HG02763 (cell line): ENCODE data around the gene ARAP3.

Source experiments
- ATAC-seq: cut with Tn5 transposase; IDR thresholded peaks from one replicate; pipeline ENCODE4 v1.9.1; 2021; ENCODE audit warnings: mild to moderate bottlenecking, moderate library complexity; ENCODE audit not compliant: unreplicated experiment

The ARAP3 gene

DNA sequence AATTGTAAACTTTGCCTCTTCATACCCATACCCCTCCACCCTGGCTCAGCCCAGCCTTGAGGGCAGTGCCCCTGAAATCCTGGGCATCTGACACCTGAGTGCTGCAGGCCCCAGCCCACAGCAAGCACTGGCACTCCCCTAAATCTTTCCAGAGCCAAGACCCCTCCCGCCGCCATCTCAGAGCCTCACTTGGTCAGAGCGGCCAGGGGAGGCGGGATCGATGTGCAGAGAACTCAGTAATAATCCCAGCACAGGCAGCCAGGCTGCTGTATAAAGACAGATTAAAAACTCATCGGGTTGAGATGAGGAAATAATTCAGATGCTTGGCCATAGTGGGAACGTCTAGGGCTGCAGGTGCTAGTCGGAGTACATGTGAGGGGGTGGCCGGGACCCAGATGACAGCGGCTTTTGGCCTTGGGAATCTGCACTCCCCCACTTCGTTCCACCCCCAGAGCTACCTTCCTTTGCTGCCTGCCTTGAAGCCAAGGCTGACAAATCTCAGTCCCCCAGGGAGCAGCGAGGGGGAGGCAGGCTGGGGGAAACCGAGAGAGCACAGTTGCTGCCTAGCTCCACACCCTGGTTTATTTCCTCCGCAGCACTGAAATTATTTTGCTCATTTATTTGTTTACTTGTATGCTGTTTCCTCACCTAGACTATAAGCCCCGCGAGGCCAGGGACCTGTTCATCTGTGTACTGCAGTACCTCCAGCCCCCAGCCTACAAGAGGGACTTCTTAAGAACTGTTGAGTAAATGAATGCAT is 19.5 kb upstream of the ARAP3 start:
- peak; percentile 61 for ATAC-seq

DNA sequence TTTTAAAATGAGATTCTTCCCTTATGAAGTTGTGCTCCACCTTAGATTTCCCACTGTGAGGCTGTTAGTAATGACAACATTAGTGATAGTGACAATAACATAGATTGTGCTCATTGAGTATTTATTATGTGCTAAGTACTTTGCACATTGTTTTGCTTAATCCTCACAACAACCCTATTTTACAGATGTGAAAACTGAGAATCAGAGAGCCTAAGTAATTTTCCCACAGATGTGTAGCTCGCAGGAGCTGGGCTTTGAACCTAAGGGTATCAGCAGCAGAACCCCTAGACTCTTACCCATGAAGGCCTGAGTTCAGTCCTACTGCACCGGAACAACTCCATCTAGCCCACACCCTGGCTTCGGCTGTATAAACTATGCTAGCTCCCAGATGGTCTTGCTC is 15.6 kb upstream of the ARAP3 start:
- ATAC-seq: no peak

DNA sequence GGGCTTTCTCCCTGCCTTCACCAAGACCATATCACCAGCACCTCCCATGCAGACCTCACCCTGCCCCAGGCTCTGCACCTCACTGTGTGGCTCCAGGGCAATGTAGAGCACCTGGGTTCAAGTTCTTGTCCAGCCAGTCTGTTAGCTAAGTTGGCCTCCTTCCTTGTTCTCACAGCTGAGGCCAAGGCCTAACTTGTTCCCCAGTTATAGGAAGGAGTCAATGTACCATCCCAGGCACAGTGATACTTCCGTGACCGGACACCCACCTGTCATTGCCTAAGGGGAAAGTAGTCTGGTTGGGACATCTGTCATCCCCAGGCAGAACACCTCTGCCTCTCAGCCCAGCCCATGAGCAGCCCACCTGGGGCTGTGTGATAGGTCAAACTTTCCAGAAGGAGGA is 14.4 kb upstream of the ARAP3 start:
- ATAC-seq: no peak

DNA sequence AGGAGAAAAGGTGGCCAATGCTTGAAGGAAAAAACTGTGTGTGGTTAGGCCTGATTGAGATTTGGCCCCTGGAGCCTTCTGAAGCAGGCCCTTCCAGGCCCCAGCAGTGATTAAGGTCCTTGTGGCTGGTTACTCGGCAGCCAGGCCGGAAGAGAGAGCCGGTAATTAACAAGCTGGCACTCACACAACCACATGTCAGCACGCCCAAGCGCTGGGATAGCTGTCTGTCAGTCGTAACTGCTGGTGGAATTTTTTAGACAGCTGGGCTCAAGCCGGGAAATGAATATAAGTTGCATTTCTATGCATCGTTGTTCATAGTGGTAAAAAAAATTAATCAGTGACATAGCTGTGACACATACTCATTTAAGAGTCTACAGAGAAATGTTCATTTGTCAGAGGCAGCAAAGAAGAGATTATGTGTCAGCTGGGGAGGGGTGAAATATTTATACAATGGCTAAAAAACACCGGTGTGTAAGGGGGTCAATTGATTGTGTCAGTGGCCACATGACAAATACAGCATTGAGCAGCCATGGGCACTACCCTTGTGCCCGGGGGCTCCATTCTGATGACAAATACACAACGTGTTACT is 13.7 kb upstream of the ARAP3 start:
- no peak for ATAC-seq

DNA sequence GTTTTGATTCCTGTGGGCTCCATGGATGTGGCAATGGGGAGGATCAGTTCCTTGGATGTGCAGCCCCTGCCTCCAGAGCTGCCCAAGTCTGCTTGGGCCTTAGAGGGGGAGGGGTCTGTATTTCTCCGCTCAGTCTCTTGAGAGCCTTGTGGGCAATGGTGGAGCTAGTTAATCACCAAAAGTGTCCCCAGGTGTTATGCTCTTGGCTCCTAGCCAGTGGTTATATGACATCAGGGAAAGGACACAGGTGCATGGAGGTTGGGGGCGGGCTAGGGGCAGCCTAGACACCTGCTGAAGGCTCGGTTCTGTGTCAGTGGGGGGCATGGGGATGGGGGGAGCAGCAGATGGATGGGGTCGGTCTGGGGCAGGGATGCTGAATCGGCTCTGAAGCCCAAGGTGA is 12.4 kb upstream of the ARAP3 start:
- no peak for ATAC-seq

GRCh38 chr5:141692919-141693725 is 11.1 kb upstream of the ARAP3 start:
- ATAC-seq: no peak

DNA sequence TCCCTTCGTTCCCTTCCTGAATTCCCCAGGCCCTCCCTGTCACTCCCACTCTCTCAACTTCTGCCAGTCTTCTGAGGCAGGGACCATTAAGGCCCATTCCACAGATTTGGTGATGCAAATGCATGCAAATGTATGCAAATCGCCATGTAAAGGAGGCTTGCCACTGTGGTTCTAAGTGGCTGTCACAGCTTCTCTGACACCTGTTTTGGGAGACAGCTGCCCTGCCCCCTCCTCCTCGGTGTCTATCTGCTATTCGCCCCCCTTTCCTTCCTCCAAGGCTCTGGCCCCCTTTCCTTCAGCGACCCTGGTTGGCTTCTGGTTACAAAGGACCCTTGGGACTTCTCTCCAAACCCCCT is 10.5 kb upstream of the ARAP3 start:
- no peak for ATAC-seq

GRCh38 chr5:141691867-141692532 is 10.0 kb upstream of the ARAP3 start:
- ATAC-seq: peak; percentile 77

- ATAC-seq: no peak
These were observed 9.3 kb upstream of the ARAP3 start for GRCh38 chr5:141691286-141691866.

DNA sequence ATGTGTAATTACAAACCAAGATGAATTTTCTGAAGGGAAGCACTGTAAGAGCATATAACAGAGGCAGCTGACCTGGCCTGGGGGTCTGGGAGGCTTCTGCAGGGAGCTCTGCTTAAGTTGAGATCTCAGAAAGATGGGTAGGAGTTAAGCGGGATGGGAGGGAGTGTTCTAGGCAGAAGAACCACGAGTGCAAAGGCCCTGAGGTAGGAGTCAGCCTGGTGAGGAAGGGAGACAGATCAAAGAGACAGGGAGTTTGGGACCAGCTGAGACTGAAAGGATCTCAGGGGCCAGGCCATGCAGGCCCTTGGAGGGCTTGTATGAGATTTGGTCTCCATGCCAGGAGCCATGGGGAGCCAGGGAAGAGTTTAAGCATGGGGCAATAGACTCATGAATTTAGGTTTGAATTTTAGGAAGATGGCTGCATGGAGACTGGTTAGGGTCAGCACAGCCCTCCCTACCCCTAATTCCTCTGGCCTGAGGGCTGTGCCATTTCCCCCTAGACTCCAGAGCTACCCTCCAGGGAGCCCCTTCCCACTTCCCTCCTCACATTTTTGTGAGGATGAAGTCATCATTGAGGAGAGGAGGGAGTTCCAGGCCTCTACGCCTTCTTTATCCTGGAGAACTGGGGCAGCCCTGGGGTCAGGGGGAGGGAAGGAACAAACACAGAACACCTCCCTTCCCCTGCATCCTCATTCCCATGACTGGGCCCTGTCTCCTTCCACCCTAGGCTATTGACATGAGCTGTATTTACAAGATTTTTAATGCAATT is 4.8 kb upstream of the ARAP3 start:
- ATAC-seq: no peak

- ATAC-seq: no peak
These were observed 3.6 kb upstream of the ARAP3 start for GRCh38 chr5:141685591-141685990.

- no peak for ATAC-seq
These were observed 1.6 kb upstream of the ARAP3 start for GRCh38 chr5:141683596-141684141.

DNA sequence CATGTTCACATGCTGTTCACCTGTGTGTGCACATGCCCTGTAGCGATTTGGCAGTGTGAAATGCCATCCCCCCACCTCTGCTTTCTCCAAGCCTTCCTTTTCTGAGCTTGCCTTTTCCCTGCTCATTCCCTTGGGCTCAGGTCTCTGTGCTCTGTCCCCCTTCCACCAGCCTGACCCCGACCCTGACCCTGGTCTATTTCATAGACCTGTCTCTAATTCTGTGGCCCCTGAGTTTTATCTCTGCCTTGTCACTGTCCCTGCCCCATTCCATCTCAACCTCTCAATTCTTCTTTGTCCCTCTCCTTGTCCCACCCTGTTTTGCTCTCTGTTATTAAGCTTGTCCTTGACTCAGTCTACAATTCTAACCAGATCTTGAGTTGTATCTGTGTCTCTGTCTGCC is 735 bp downstream of the ARAP3 start:
- no peak for ATAC-seq

- no peak for ATAC-seq
These were observed 1.3 kb downstream of the ARAP3 start for GRCh38 chr5:141680751-141681201.

DNA sequence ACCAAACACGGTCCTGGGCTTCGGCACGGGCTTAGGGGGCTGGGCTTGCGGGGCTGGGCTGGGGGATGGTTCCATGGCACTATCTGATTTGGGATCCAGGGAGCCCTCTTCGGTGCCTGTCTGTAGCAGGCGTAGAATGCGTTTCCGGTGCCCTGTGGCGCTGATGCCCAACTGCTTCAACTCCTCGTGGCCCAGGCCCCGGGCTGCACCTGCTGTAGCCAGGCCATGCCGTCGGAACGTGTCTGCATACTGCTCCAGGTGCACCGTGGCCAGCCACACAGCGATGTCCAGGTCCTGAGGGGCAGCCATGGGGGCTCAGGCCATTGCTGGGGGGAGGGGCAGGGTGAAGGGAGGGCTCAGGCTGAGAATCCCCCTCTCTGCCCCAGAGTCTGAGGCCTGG is 1.9 kb downstream of the ARAP3 start:
- ATAC-seq: no peak

- no peak for ATAC-seq
These were observed 4.6 kb downstream of the ARAP3 start for GRCh38 chr5:141677415-141677814.

- ATAC-seq: no peak
These were observed 6.4 kb downstream of the ARAP3 start for GRCh38 chr5:141675672-141676071.

GRCh38 chr5:141674747-141675146 is 7.3 kb downstream of the ARAP3 start:
- ATAC-seq: no peak

DNA sequence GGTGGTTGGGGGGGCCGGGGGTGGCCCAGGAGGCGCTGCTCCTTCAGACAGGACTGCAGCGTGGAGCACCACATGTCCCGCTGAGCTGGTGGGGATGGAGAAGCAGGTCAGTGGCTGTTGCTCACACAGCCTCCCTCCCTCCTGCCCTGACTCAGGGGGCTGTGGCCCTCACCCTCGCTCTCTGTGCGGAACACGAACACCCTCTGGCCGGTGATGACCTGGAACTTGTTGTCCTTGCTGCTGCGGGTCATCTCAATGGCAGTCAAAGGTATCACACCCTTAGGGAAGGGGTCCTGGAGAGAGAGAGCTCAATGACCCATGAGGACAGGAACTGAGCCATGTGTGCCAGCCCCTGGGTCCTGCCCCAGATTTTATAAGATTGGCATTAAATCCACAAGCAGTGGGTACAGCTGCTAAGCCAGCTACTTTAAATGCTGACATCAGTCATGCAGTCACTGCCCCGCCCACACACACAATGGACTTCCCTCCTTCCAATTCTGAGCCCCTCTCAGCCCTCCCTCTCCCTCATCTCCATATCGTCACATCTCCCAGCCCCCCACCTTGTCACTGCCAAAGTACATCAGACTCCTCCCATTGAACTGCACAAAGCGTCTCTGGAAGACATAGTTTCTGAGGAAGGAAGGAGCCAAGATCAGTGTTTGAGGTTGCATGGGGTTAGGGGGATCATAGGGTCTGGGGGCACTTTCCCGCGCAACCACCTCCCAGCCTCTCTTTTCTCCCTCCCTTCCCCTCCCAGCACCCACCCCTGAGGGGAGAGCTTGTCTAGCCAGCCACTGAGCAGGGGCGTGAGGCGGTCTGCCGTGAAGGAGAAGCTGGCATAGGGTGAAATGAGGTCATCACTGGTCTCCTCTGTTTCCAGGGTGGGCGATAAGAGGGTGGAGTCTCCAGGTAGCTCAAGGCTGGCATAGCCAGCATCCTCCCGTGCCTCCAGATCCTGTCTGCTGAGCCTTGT is 8.9 kb downstream of the ARAP3 start:
- ATAC-seq: no peak
